Right atrium auricular region (tissue), 2 donors: ENCODE measurements around the gene POFUT2. TPM values are rescaled to one million over a fixed set of nuclear protein-coding genes. Genes with fewer than 3 reads are reported as not detected.

ENCODE experiments used
- DNase-seq: peaks from one replicate; pipeline ENCODE4 v3.0.0-alpha.2; 2019; ENCODE audit warnings: low spot score
- H3K27ac ChIP-seq, 2 donors: fragments of 200-600 bp; sonication (generic); 1 replicate in 1 of 2; 2 replicates in 1 of 2; pipeline ENCODE4 v1.5.1; 2016 to 2019
- H3K27me3 ChIP-seq, 2 donors: fragments of 200-600 bp; sonication (generic); one replicate each; pipeline versions ENCODE4 v1.5.1 to v1.6.0; 2017 to 2019
- H3K36me3 ChIP-seq: fragments of 200-600 bp; sonication (generic); one replicate; pipeline ENCODE4 v1.5.1; 2016
- H3K4me1 ChIP-seq, 2 donors: fragments of 200-600 bp; sonication (generic); one replicate each; pipeline versions ENCODE4 v1.5.1 to v1.6.0; 2017 to 2019
- H3K4me3 ChIP-seq, 2 donors: fragments of 200-600 bp; sonication (generic); 1 replicate in 1 of 2; 2 replicates in 1 of 2; pipeline ENCODE4 v1.5.1; 2017 to 2019; ENCODE audit warnings: mild to moderate bottlenecking in 1 of 2, moderate library complexity in 1 of 2
- H3K9me3 ChIP-seq, 2 donors: fragments of 200-600 bp; sonication (generic); one replicate each; pipeline ENCODE4 v1.5.1; 2019
- total RNA-seq, 2 donors: library from RNA; depleted of rRNA; stranded (reverse); fragments of >200 nt; gene quantifications; one replicate each; pipeline ENCODE4 v1.1.0, GENCODE V29; 2016
- TF ChIP-seq, protein P1 (sequence below), 2 donors: fragments of 200-600 bp; sonication (generic); IDR thresholded peaks; one replicate each; pipeline ENCODE4 v1.5.1; 2019; ENCODE audit warnings: antibody characterized with exemption in 2 of 2

The POFUT2 gene
- total RNA-seq, 2 donors from 2014 or later: 5.8 to 12.0 TPM

DNA sequence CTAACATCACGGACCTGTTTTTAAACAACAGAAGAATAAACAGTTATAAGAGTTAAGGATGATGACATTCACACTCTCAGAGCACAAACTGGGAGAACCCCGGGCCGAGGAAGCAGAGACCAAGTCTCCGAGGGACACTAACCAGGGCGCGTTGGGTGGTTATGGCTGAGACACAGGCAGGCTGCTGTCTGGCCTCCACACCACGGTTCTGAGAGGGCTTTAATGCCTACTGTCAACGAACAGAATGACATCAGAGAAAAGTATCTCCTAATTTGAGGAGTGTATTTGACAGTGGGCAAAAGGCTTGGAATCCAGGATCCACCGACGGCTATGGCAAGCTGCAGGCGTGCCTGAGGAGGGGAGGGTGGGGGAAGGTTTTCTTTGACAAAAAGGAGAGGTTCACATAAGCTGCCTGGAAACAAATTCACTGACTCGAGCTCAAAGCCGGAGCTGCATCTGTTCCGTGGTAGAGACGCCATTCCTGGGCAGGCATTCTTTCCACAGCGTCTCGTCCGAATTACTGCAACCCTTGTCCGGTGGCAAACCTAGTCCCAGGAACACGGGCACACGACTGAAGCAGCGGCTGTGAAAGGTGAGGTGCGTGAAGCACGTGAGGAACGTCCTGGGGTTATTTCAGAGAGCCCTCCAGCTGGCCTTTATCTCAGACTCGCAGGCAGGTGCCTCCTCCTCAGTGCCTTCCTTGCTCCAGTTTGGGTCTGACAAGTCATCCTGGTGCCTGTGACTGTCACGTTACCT lies 9.4 kb downstream of the POFUT2 start:
- Histone ChIP-seq H3K4me3 (no peak overlapping the region), H3K9me3 (no peaks in the 10 kb centered on the region), H3K36me3 (peaks cover 89% of the 10 kb centered on the region), H3K27me3 (no peaks in the 10 kb centered on the region), H3K4me1 (no peaks in the 10 kb centered on the region), H3K27ac (no peak overlapping the region)
- no peak for DNase-seq
- TF ChIP-seq, protein P1, sequence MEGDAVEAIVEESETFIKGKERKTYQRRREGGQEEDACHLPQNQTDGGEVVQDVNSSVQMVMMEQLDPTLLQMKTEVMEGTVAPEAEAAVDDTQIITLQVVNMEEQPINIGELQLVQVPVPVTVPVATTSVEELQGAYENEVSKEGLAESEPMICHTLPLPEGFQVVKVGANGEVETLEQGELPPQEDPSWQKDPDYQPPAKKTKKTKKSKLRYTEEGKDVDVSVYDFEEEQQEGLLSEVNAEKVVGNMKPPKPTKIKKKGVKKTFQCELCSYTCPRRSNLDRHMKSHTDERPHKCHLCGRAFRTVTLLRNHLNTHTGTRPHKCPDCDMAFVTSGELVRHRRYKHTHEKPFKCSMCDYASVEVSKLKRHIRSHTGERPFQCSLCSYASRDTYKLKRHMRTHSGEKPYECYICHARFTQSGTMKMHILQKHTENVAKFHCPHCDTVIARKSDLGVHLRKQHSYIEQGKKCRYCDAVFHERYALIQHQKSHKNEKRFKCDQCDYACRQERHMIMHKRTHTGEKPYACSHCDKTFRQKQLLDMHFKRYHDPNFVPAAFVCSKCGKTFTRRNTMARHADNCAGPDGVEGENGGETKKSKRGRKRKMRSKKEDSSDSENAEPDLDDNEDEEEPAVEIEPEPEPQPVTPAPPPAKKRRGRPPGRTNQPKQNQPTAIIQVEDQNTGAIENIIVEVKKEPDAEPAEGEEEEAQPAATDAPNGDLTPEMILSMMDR (IDR thresholded peaks at IDR 0.05): no peak

DNA sequence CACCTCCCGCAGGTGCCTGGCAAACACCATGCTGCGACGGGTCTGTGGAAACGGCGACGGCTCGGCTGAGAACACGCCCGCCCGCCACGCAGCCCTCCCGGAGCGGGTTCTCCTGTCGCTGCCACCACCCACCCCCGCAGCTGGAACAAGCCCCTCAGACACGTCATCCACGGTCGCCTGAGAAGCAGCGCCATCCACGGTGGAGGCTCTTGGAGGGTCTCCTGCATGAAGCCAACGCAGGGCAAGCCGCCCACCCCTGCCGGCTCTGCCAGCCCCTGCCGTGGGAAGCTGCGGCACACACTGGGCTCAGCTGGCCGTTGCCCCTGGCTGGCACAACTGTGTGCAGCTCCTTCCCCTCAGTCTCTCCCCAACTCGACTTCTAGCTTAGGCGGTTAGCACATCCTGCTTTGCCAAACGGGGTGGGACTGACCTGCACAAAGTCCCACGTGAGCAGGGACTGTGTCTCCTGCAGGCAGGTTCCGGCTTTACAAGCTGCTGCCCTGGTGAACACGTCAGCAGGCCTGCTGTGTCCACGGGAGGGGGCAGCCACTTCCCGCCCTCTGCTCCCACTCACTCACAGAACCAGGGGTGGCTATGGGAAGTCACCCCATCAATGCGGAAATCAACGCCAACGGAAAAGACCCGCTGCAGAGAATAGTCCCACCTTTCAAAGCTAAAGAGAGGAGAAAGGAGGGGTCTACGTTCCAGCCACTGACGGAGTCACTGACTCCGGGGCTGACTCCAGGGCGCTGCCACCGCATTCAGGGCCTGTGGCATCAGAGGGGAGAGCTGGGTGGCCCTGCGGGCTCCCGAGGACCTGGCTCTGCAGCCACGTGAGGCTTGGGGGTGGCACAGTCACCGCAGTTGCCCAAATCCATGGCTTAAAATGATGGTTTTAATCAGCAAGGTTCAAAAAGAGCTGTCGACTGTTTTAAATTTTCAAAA lies 10.3 kb downstream of the POFUT2 start:
- TF ChIP-seq, protein P1 (IDR thresholded peaks at IDR 0.05): no peak
- Histone ChIP-seq H3K36me3 (peaks cover 81% of the 10 kb centered on the region), H3K9me3 (peaks cover 0 to 2% of the 10 kb centered on the region in 2 donors), H3K27me3 (no peaks in the 10 kb centered on the region), H3K4me1 (no peaks in the 10 kb centered on the region), H3K4me3 (no peak overlapping the region), H3K27ac (no peak overlapping the region)
- DNase-seq: no peak

DNA sequence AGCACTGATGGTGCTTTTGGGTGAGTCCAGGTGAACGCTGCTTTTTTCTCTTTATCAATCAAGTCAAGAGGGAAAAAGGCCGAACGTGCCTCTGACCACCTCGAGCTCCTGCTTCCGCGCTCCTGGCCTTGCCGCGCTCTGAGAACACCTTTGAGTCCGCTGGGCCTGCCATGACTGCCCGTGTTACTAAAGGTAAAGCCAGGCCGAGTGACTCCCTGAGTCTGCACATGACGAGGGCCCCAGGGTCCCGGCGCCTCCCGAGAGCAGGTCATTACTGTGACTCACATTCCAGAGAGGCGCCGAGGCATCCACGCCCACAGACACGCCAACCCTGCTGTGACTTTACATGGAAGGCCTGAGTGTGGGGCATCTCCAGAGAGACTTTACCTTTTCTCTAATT lies 11.1 kb downstream of the POFUT2 start:
- no peaks in the 10 kb centered on the region for H3K27me3 ChIP-seq
- TF ChIP-seq, protein P1 (IDR thresholded peaks at IDR 0.05): no peak
- H3K27ac ChIP-seq: no peak overlapping the region
- H3K36me3 ChIP-seq: peaks cover 78% of the 10 kb centered on the region
- H3K9me3 ChIP-seq: peaks cover 0 to 10% of the 10 kb centered on the region in 2 donors
- DNase-seq: no peak
- no peak overlapping the region for H3K4me3 ChIP-seq
- H3K4me1 ChIP-seq: no peaks in the 10 kb centered on the region

DNA sequence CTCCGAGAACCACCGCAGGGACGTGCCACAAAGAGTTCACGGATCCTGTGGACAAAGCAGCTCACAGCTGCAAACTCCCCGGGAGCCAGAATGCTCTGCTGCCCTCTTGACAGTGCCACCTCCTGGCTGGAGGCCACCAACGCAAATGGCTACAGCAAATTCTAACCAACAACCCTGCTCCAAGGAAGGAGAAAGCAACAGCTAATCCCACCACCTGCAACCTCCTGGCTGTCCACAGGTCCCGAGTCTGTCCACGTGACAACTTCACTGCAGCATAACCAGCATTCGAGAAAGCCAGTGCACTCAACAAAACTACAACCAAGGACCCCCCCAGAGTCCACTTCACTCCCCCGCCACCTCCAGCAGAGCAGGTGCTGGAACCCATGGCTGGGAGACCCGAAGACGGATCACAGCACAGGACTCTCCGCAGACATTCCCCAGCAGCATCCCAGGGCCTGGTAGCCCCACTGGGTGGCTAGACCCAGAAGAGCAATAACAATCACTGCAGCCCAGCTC lies 17.3 kb downstream of the POFUT2 start:
- H3K27me3 ChIP-seq: no peaks in the 10 kb centered on the region
- H3K9me3 ChIP-seq: peaks cover 0 to 16% of the 10 kb centered on the region in 2 donors
- H3K4me1 ChIP-seq: no peaks in the 10 kb centered on the region
- no peak for DNase-seq
- H3K36me3 ChIP-seq: peaks cover 71% of the 10 kb centered on the region
- H3K27ac ChIP-seq: no peak overlapping the region
- TF ChIP-seq, protein P1 (IDR thresholded peaks at IDR 0.05): no peak
- H3K4me3 ChIP-seq: no peak overlapping the region

DNA sequence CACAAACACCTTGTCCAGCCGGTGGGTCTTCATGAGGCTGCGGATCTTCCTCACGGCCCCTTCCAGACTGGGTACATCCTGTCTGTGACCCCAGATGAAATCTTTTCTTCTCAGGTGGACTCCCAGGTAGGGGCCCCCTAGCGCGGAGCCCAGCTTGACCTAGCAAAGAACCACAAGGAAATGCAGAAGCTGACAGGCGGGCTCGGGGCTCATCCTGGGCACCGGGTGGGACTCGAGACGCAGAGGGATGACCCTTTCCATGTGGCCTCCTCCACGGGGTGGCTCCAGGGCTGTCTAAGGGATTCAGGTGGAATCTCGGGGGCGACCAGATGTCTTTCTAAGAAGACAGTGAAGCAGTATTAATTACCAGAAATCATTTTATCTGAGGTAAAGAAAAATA lies 17.8 kb downstream of the POFUT2 start:
- no peak for DNase-seq
- H3K36me3 ChIP-seq: peaks cover 71% of the 10 kb centered on the region

More for the DNA sequence above, 17.8 kb downstream of the POFUT2 start:
- no peaks in the 10 kb centered on the region for H3K4me1 ChIP-seq
- no peaks in the 10 kb centered on the region for H3K27me3 ChIP-seq
- TF ChIP-seq, protein P1 (IDR thresholded peaks at IDR 0.05): no peak
- no peak overlapping the region for H3K4me3 ChIP-seq
- no peak overlapping the region for H3K27ac ChIP-seq
- H3K9me3 ChIP-seq: peaks cover 0 to 16% of the 10 kb centered on the region in 2 donors
